ENCODE measurements around the gene GMDS. TPM values are rescaled to one million over a fixed set of nuclear protein-coding genes. Genes with fewer than 3 reads are reported as not detected.

The GMDS gene
- total RNA-seq, 1 experiment from 2014 or later, result 31.1 TPM

GRCh38 chr6:1651362-1651761, 594.0 kb downstream of the GMDS start:
- intact Hi-C loops (cut with micrococcal nuclease; ENCODE audit: unreplicated experiment), result no loop called here
- Histone ChIP-seq H3K27me3 (replicated peaks; ENCODE audit: control insufficient read depth, insufficient read depth, low read length) (no peaks in the 10 kb centered on the region), H3K36me3 (ENCODE audit: control insufficient read depth, insufficient read depth, low read length) (no peaks in the 10 kb centered on the region), H3K4me3 (ENCODE audit: low read depth, low read length) (no peak overlapping the region), H3K9me3 (no peaks in the 10 kb centered on the region), H3K4me1 (peaks cover 10% of the 10 kb centered on the region; the same call in 1 of the 2 replicates)
- no peaks in the 10 kb centered on the region for H3K9me3 Mint-ChIP-seq (ENCODE audit: unreplicated experiment)
- H3K4me1 Mint-ChIP-seq (ENCODE audit: low read depth, unreplicated experiment), result peaks cover 6% of the 10 kb centered on the region
- H3K27me3 Mint-ChIP-seq (ENCODE audit: insufficient read depth, unreplicated experiment), result no peaks in the 10 kb centered on the region
- POLR2A ChIA-PET, result no interaction called here
- H3K27ac Mint-ChIP-seq (ENCODE audit: unreplicated experiment), result no peak overlapping the region
- BruUV-seq (replicated peaks), result no TSS peak
- no peak for TF ChIP-seq CTCF (IDR thresholded peaks at IDR 0.05; ENCODE audit: insufficient read depth in 1 of 2, low read depth in 1 of 2, low read length in 1 of 2, severe bottlenecking in 1 of 2, unreplicated experiment in 1 of 2)
- no peak overlapping the region for H3K4me3 Mint-ChIP-seq (ENCODE audit: unreplicated experiment)
- CTCF ChIA-PET, result no interaction called here
- no peak for DNase-seq
- H3K36me3 Mint-ChIP-seq (ENCODE audit: insufficient read depth, unreplicated experiment), result no peaks in the 10 kb centered on the region

- Mint-ChIP-seq H3K27ac (ENCODE audit: unreplicated experiment) (peak overlapping the region; percentile 10), H3K27me3 (ENCODE audit: insufficient read depth, unreplicated experiment) (no peaks in the 10 kb centered on the region), H3K36me3 (ENCODE audit: insufficient read depth, unreplicated experiment) (peaks cover 9% of the 10 kb centered on the region), H3K4me3 (ENCODE audit: unreplicated experiment) (no peak overlapping the region), H3K9me3 (ENCODE audit: unreplicated experiment) (no peaks in the 10 kb centered on the region), H3K4me1 (ENCODE audit: low read depth, unreplicated experiment) (peaks cover 42% of the 10 kb centered on the region)
- ChIA-PET CTCF (no interaction called here), POLR2A (no interaction called here)
- Histone ChIP-seq H3K27me3 (replicated peaks; ENCODE audit: control insufficient read depth, insufficient read depth, low read length) (no peaks in the 10 kb centered on the region), H3K36me3 (ENCODE audit: control insufficient read depth, insufficient read depth, low read length) (no peaks in the 10 kb centered on the region), H3K4me1 (peaks cover 27% of the 10 kb centered on the region), H3K4me3 (ENCODE audit: low read depth, low read length) (no peak overlapping the region), H3K9me3 (no peaks in the 10 kb centered on the region)
- intact Hi-C loops (cut with micrococcal nuclease; ENCODE audit: unreplicated experiment), result no loop called here
- no peak for TF ChIP-seq CTCF (IDR thresholded peaks at IDR 0.05; ENCODE audit: insufficient read depth in 1 of 2, low read depth in 1 of 2, low read length in 1 of 2, severe bottlenecking in 1 of 2, unreplicated experiment in 1 of 2)
- DNase-seq, result no peak
- no TSS peak for BruUV-seq (replicated peaks)
Observed at GRCh38 chr6:1645466-1646185, 599.8 kb downstream of the GMDS start.

DNA sequence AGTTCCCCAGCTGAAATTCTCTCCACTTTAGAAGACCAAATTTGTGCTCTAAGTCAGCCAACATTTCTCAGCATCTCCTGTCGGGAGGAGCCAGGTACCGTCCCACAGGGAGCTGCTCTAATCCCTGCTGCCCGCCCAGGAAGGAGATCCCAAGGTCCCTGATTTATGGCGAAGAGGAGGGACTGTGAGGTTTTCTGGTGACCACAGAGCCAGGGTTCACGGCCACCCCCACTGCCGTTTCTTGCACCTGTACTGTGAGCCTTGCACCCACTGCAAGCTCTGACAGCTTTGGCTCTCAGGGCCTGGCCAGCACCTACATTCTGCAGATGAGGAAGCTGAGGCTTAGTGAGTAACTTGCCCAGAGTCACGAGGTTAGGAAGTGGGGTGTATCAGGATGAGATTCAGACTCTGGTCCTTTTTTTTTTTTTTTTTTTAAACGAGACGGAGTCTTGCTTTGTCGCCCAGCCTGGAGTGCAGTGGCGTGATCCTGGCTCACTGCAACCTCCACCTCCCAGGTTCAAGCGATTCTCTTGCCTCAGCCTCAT, 600.8 kb downstream of the GMDS start:
- H3K9me3 ChIP-seq, result no peaks in the 10 kb centered on the region
- Mint-ChIP-seq H3K27ac (ENCODE audit: unreplicated experiment) (no peak overlapping the region), H3K36me3 (ENCODE audit: insufficient read depth, unreplicated experiment) (peaks cover 9% of the 10 kb centered on the region), H3K9me3 (ENCODE audit: unreplicated experiment) (no peaks in the 10 kb centered on the region), H3K27me3 (ENCODE audit: insufficient read depth, unreplicated experiment) (no peaks in the 10 kb centered on the region), H3K4me3 (ENCODE audit: unreplicated experiment) (no peak overlapping the region), H3K4me1 (ENCODE audit: low read depth, unreplicated experiment) (peaks cover 43% of the 10 kb centered on the region)
- intact Hi-C loops (cut with micrococcal nuclease; ENCODE audit: unreplicated experiment), result no loop called here
- no peak for TF ChIP-seq CTCF (IDR thresholded peaks at IDR 0.05; ENCODE audit: insufficient read depth in 1 of 2, low read depth in 1 of 2, low read length in 1 of 2, severe bottlenecking in 1 of 2, unreplicated experiment in 1 of 2)
- no peaks in the 10 kb centered on the region for H3K36me3 ChIP-seq (ENCODE audit: control insufficient read depth, insufficient read depth, low read length)
- no peak overlapping the region for H3K4me3 ChIP-seq (ENCODE audit: low read depth, low read length)
- POLR2A ChIA-PET, result no interaction called here
- CTCF ChIA-PET, result no interaction called here
- peaks cover 27% of the 10 kb centered on the region for H3K4me1 ChIP-seq
- no TSS peak for BruUV-seq (replicated peaks)
- H3K27me3 ChIP-seq (replicated peaks; ENCODE audit: control insufficient read depth, insufficient read depth, low read length), result no peaks in the 10 kb centered on the region
- no peak for DNase-seq

All from Caco-2 (cell line).